ENCODE results near the gene SPIB.

The SPIB gene

DNA sequence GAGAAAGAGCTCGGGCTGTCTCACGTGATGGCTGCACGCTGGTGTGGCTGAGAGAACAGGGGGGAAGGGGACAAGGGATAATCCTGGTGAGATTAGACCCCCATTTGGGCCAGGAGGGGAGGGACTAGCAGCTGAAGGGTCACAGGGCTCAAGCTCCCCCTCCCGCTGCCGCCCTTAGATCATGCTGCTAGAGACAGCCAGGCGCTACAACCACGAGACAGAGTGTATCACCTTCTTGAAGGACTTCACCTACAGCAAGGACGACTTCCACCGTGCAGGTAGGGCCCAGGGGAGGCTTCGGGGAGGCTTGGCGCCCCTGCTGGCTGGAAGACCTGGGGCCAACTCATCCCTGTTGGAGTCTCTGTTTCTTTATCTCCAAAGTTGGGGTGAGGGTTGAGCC, 39.1 kb upstream of the SPIB start:
- Histone ChIP-seq H3K27ac (no peak overlapping the region), H3K9me3 (ENCODE audit: low read depth, low read length) (no peaks in the 10 kb centered on the region), H3K9ac (ENCODE audit: insufficient read length) (no peak overlapping the region), H3K4me3 (no peak overlapping the region), H3K36me3 (ENCODE audit: insufficient read depth, low read length) (peaks cover 29% of the 10 kb centered on the region; the same call in 1 of the 2 replicates)
- DNase-seq (ENCODE audit: low read depth, low spot score): no peak
- TF ChIP-seq POLR2AphosphoS5 (IDR thresholded peaks at IDR 0.05; ENCODE audit: borderline replicate concordance, low read depth, low read length): no peak
- no peak for TF ChIP-seq EZH2 (IDR thresholded peaks at IDR 0.05)
- no peak for TF ChIP-seq FOXP2 (optimal IDR thresholded peaks at IDR 0.05; ENCODE audit: control extremely low read depth, extremely low read length, insufficient read depth)

- no peak for DNase-seq (ENCODE audit: low read depth, low spot score)
- Histone ChIP-seq H3K9me3 (ENCODE audit: low read depth, low read length) (no peaks in the 10 kb centered on the region), H3K27ac (no peak overlapping the region), H3K4me3 (no peak overlapping the region), H3K36me3 (ENCODE audit: insufficient read depth, low read length) (peaks cover 29% of the 10 kb centered on the region; the same call in 1 of the 2 replicates), H3K9ac (ENCODE audit: insufficient read length) (no peak overlapping the region)
- TF ChIP-seq POLR2AphosphoS5 (IDR thresholded peaks at IDR 0.05; ENCODE audit: borderline replicate concordance, low read depth, low read length) (no peak), EZH2 (IDR thresholded peaks at IDR 0.05) (no peak), FOXP2 (optimal IDR thresholded peaks at IDR 0.05; ENCODE audit: control extremely low read depth, extremely low read length, insufficient read depth) (no peak)
Measured at GRCh38 chr19:50380137-50380536, 38.6 kb upstream of the SPIB start.

GRCh38 chr19:50380751-50381151, 38.0 kb upstream of the SPIB start:
- Histone ChIP-seq H3K9ac (ENCODE audit: insufficient read length) (no peak overlapping the region), H3K9me3 (ENCODE audit: low read depth, low read length) (no peaks in the 10 kb centered on the region), H3K27ac (no peak overlapping the region), H3K36me3 (ENCODE audit: insufficient read depth, low read length) (peaks cover 29% of the 10 kb centered on the region; the same call in 1 of the 2 replicates), H3K4me3 (no peak overlapping the region)
- no peak for DNase-seq (ENCODE audit: low read depth, low spot score)
- TF ChIP-seq EZH2 (IDR thresholded peaks at IDR 0.05): no peak

DNA sequence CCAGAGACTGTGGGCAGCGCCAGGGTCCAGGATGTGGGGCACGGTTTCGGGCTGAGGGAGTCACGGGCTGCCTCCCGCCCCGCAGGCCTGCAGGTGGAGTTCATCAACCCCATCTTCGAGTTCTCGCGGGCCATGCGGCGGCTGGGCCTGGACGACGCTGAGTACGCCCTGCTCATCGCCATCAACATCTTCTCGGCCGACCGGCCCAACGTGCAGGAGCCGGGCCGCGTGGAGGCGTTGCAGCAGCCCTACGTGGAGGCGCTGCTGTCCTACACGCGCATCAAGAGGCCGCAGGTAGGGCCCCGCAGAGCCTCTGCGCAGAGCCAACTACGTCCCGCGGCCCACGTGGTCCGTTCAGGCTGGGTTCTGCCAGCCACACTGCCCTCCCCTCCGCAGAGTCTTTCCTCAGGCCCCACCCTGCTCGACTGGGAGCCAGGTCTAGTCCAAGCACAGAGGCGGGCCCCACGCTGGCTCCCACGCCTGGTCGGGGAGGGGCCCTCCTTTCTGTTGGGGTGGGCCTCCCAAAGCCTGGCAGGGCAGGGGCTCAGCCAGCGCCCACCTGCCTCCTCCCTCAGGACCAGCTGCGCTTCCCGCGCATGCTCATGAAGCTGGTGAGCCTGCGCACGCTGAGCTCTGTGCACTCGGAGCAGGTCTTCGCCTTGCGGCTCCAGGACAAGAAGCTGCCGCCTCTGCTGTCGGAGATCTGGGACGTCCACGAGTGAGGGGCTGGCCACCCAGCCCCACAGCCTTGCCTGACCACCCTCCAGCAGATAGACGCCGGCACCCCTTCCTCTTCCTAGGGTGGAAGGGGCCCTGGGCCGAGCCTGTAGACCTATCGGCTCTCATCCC, 36.6 kb upstream of the SPIB start:
- no peak overlapping the region for H3K4me3 ChIP-seq
- no peak for DNase-seq (ENCODE audit: low read depth, low spot score)
- no peak overlapping the region for H3K27ac ChIP-seq
- TF ChIP-seq EZH2 (IDR thresholded peaks at IDR 0.05) (no peak), FOXP2 (optimal IDR thresholded peaks at IDR 0.05; ENCODE audit: control extremely low read depth, extremely low read length, insufficient read depth) (no peak), POLR2AphosphoS5 (IDR thresholded peaks at IDR 0.05; ENCODE audit: borderline replicate concordance, low read depth, low read length) (no peak)
- H3K9ac ChIP-seq (ENCODE audit: insufficient read length): no peak overlapping the region
- peaks cover 35% of the 10 kb centered on the region; the same call in 1 of the 2 replicates for H3K36me3 ChIP-seq (ENCODE audit: insufficient read depth, low read length)
- H3K9me3 ChIP-seq (ENCODE audit: low read depth, low read length): no peaks in the 10 kb centered on the region

DNA sequence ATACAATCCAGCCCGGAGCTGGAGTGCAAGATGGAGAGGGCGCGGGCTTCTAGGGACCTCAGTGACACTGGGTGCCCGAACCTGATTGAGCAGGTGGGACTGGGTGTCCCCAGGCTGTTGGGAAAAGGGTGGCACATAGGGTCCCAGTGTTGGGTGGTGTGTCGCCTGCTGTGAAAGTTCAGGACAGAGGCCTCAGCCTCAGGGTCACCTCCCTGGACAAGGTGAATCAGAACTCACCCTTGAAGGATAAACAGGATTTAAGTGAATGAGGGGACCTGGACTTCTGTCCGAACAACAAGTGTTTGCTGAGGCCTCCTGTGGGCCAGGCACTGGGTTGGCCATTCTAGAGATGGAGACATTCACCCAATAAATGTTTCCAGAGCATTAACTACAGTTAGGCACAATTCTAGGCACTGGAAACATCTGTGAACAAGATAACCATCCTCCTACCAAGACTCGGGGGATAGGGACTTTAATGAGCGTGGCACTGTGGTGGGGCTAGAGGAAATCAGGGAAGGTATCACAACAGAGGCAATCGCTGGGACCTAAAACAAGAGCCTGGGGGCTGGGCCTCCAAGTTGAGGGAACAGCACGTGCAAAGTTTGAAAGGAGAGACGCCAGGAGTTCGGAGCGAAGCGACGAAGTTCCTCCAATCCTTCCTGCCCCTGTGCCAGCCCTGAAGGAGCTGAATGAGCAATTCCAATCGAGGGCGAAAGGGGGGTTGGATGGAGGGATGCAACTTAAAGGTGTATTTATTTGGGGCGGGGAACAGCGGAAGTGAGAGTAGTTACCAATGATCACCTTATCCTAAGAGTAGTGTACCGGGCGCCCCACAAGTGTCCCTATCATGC, 35.5 kb upstream of the SPIB start:
- no peak for DNase-seq (ENCODE audit: low read depth, low spot score)
- H3K27ac ChIP-seq: peak overlapping the region; percentile 68; the same call in 1 of the 2 replicates
- H3K4me3 ChIP-seq: peak overlapping the region; percentile 86
- H3K9ac ChIP-seq (ENCODE audit: insufficient read length): peak overlapping the region; percentile 75
- no peaks in the 10 kb centered on the region for H3K9me3 ChIP-seq (ENCODE audit: low read depth, low read length)
- TF ChIP-seq FOXP2 (optimal IDR thresholded peaks at IDR 0.05; ENCODE audit: control extremely low read depth, extremely low read length, insufficient read depth): no peak
- TF ChIP-seq EZH2 (IDR thresholded peaks at IDR 0.05): no peak
- TF ChIP-seq POLR2AphosphoS5 (IDR thresholded peaks at IDR 0.05; ENCODE audit: borderline replicate concordance, low read depth, low read length): no peak
- peaks cover 35% of the 10 kb centered on the region; the same call in 1 of the 2 replicates for H3K36me3 ChIP-seq (ENCODE audit: insufficient read depth, low read length)

DNA sequence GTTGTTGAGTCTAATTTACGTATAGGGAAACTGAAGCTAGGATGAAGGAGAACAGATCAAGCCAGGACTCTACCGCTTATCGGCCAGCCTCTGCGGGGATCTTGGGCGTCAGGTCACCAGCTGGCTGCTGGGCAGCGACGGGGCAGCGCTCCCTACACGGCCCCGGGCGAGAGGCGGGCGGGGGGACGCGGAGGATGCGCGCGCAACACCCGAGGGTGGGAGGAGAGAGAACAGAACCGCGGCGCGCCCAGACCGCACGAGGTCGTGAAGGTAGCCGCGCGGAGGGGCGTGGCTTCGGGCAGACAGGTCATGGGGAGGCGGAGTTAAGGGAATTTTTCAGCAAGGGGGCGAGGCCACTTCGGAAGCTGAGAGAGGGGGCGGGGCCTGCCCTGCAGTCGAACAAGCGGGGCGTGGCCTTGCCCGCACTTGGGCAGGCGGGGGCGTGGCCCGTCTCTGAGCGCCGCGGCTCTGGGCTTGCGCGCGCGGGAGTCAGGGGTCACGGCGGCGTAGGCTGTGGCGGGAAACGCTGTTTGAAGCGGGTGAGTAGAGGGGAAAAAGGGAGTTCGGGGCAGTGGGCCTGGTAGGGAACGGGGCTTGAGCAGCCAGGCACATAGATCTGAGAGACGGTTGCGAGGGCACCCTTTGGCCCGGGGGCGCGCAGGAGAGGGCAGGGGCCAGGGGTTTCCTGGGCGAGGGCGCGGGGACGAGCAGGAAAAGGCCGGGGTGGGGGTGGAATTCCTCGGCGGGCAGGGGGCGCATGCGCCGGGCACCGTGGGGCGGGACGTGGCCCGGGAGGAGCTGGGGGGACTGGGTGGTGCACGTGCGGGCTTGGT, 34.7 kb upstream of the SPIB start, which contains the start of gene POLD1:
Gene POLD1, plus strand, starts transcription at position 496 of the 833 bp plus-strand sequence. CDS start 14,505 bp downstream, outside the sequence.
- peak within 1 kb of the TSS; percentile 80 for H3K9ac ChIP-seq (ENCODE audit: insufficient read length)
- peaks cover 27% of the 10 kb centered on the region; the same call in 1 of the 2 replicates for H3K36me3 ChIP-seq (ENCODE audit: insufficient read depth, low read length)
- peak within 1 kb of the TSS; percentile 86 for H3K4me3 ChIP-seq
- peak; percentile 80 for DNase-seq (ENCODE audit: low read depth, low spot score)
- TF ChIP-seq FOXP2 (optimal IDR thresholded peaks at IDR 0.05; ENCODE audit: control extremely low read depth, extremely low read length, insufficient read depth) (no peak), EZH2 (IDR thresholded peaks at IDR 0.05) (no peak), POLR2AphosphoS5 (IDR thresholded peaks at IDR 0.05; ENCODE audit: borderline replicate concordance, low read depth, low read length) (peak; percentile 83)
- H3K9me3 ChIP-seq (ENCODE audit: low read depth, low read length): no peaks in the 10 kb centered on the region
- H3K27ac ChIP-seq: peak within 1 kb of the TSS; percentile 68

DNA sequence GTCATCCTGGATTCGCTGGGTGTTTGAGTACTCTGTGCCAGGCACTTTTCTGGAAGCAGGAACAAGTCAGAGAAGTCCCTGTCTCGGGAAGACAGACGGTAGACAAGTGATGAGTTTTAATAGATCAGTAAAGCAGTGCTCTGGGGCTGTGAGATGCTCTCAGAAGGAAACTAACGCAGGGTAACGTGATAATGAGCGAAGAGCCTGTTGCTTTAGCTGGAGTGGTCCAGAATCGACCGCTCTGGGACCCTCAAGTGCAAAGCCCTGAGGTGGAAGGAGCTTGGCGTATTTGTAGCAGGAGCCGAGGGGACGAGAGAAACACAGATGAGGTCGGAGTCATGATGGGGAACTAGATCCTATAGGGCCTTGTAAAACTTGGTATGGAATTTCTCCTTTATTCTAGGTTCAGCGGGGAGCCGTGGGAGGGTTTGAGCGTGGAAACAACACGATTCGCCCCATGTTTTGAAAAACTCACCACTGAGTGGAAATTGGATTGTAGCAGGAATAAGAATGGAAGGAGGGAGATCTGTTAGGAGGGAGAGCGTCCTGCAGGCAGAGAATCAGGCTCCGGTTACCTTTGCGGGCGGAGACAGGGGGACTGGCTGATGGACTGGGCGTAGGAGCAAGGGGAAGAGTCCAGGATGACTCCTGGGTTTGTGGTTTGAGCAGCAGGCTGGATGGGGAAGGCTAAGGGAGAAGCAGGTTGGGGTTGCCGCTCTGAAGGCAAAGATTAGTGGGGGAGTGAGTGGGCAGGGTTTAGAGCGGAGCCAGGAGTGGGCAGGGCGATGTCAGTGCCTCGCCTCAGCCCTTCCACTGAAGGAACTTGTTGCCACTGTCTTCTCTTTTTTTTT, 33.8 kb upstream of the SPIB start:
- no peak for DNase-seq (ENCODE audit: low read depth, low spot score)
- Histone ChIP-seq H3K9ac (ENCODE audit: insufficient read length) (peak overlapping the region; percentile 80), H3K9me3 (ENCODE audit: low read depth, low read length) (no peaks in the 10 kb centered on the region), H3K36me3 (ENCODE audit: insufficient read depth, low read length) (peaks cover 18% of the 10 kb centered on the region; the same call in 1 of the 2 replicates), H3K27ac (peak overlapping the region; percentile 63; the same call in 1 of the 2 replicates), H3K4me3 (peak overlapping the region; percentile 86)
- TF ChIP-seq FOXP2 (optimal IDR thresholded peaks at IDR 0.05; ENCODE audit: control extremely low read depth, extremely low read length, insufficient read depth): no peak
- TF ChIP-seq EZH2 (IDR thresholded peaks at IDR 0.05): no peak
- no peak for TF ChIP-seq POLR2AphosphoS5 (IDR thresholded peaks at IDR 0.05; ENCODE audit: borderline replicate concordance, low read depth, low read length)

All from SK-N-MC (cell line).